GM19468 (cell line): Measurements from ENCODE around the gene SURF4.
"Not testable (repeated sequence)": the region's sequence is repeated elsewhere in the genome, so short reads cannot be mapped to it uniquely, and the experiment has no call there.

ENCODE experiments used
- ATAC-seq: cut with Tn5 transposase; IDR thresholded peaks from one replicate; pipeline ENCODE4 v1.9.1; 2021; ENCODE audit warnings: mild to moderate bottlenecking, moderate library complexity, moderate number of reproducible peaks; ENCODE audit not compliant: unreplicated experiment; ENCODE audit errors: extremely low read depth

Gene SURF4

GRCh38 chr9:133341369-133342068, 34.3 kb downstream of the SURF4 start:
- ATAC-seq: no peak

GRCh38 chr9:133340916-133341315, 34.9 kb downstream of the SURF4 start:
- no peak for ATAC-seq

GRCh38 chr9:133340256-133340655, 35.6 kb downstream of the SURF4 start:
- ATAC-seq: no peak

GRCh38 chr9:133339641-133340040, 36.2 kb downstream of the SURF4 start:
- no peak for ATAC-seq

- ATAC-seq: peak; percentile 69
Observed at GRCh38 chr9:133335924-133336811, 39.7 kb downstream of the SURF4 start, which contains the start of gene SURF6. TSS of gene SURF6 (minus strand) at chr9:133336188. CDS start at chr9:133336132, 56 bp downstream.

- not testable (repeated sequence) for ATAC-seq
Observed at GRCh38 chr9:133334888-133335287, 41.0 kb downstream of the SURF4 start.

GRCh38 chr9:133334161-133334560, 41.7 kb downstream of the SURF4 start:
- ATAC-seq: no peak

GRCh38 chr9:133333566-133333965, 42.3 kb downstream of the SURF4 start:
- ATAC-seq: no peak

- no peak for ATAC-seq
Observed at GRCh38 chr9:133333011-133333410, 42.8 kb downstream of the SURF4 start.

GRCh38 chr9:133332381-133332730, 43.5 kb downstream of the SURF4 start:
- ATAC-seq: no peak

- ATAC-seq: no peak
Observed at GRCh38 chr9:133331641-133332380, 44.0 kb downstream of the SURF4 start.

GRCh38 chr9:133331221-133331620, 44.6 kb downstream of the SURF4 start:
- no peak for ATAC-seq

- ATAC-seq: not testable (repeated sequence)
Observed at GRCh38 chr9:133329306-133330156, 46.3 kb downstream of the SURF4 start.

GRCh38 chr9:133327834-133328484, 47.9 kb downstream of the SURF4 start:
- ATAC-seq: no peak

- not testable (repeated sequence) for ATAC-seq
Observed at GRCh38 chr9:133327021-133327420, 48.8 kb downstream of the SURF4 start.

- no peak for ATAC-seq
Observed at GRCh38 chr9:133323991-133324703, 51.7 kb downstream of the SURF4 start.

GRCh38 chr9:133323211-133323610, 52.6 kb downstream of the SURF4 start:
- no peak for ATAC-seq

- ATAC-seq: no peak
Observed at GRCh38 chr9:133322701-133323100, 53.2 kb downstream of the SURF4 start.
